ENCODE results near the gene APOL4.
A peak's percentile ranks its signal among the peaks of the same experiment; 100 is the strongest.
"Not testable (repeated sequence)": the region's sequence is repeated elsewhere in the genome, so short reads cannot be mapped to it uniquely, and the experiment has no call there.

Gene APOL4

GRCh38 chr22:36231051-36231450 is 29.4 kb upstream of the APOL4 start:
- DNase-seq (ENCODE audit: low read depth, low spot score), result not testable (repeated sequence)

- DNase-seq (ENCODE audit: low read depth, low spot score), result not testable (repeated sequence)
Observed at GRCh38 chr22:36229649-36230048, 28.0 kb upstream of the APOL4 start.

DNA sequence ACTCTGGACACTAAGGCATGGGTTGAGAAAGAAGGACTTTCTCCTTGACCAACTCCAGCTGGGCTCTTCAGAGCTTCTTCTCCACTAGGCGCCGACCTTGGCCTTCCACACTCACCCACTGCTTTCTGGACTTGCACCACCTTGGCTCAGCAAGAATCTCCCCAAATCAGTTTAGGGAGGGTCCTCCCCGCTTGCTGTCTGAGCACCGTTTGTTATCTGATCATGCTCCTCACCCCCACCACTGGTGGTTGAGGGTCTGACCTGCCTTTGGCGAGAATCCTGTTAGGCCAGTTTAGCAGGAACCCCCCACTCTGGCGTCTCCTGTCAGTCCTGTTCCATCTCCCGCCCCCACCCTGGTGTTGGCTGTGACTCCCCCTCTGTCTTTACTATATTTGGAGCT is 27.3 kb upstream of the APOL4 start:
- no peak for DNase-seq (ENCODE audit: low read depth, low spot score)

- DNase-seq (ENCODE audit: low read depth, low spot score), result not testable (repeated sequence)
Observed at GRCh38 chr22:36228369-36228768, 26.8 kb upstream of the APOL4 start.

DNA sequence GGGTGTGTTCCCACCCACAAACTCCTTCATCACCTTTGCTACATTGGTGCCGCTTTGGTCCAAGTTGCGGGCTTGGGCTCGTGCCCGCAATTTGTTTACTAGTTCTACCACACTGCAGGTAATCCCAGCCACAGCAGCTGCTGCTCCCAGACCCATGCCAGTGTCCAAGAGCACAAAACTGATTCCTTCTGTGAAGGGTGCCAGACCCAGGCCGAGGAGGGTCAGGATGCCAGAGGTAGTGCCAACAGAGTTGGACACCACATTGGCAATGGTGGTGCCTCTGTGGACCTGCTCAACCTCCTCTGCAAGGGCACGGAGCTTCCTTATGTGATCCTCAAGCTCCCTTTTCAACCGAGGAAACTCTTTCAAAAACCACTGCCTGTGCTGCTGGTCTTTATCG is 26.2 kb upstream of the APOL4 start:
- no peak for DNase-seq (ENCODE audit: low read depth, low spot score)

GRCh38 chr22:36227396-36227795 is 25.8 kb upstream of the APOL4 start:
- no peak for DNase-seq (ENCODE audit: low read depth, low spot score)

GRCh38 chr22:36226189-36226588 is 24.6 kb upstream of the APOL4 start:
- DNase-seq (ENCODE audit: low read depth, low spot score), result no peak

GRCh38 chr22:36225333-36225922 is 23.8 kb upstream of the APOL4 start:
- DNase-seq (ENCODE audit: low read depth, low spot score), result no peak

DNA sequence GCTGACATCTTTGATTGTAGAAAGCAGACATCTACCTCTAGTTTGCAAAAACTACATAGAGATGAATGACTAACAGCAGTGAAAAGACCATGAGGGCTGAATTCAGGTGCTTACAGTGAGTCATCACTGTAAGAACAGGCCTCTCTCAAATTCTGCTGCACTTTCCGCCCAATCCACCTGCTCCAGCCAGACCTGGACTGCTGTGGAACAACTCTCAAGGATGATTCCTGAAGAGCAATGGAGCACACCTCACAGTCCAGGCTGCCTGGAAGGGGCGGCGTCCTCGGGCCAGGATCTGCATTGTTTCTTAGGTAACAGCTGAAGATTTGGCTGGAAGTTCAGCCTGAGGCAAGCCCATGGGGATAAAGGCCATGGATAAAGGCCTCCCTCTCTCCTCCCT is 22.6 kb upstream of the APOL4 start:
- no peak for DNase-seq (ENCODE audit: low read depth, low spot score)

DNA sequence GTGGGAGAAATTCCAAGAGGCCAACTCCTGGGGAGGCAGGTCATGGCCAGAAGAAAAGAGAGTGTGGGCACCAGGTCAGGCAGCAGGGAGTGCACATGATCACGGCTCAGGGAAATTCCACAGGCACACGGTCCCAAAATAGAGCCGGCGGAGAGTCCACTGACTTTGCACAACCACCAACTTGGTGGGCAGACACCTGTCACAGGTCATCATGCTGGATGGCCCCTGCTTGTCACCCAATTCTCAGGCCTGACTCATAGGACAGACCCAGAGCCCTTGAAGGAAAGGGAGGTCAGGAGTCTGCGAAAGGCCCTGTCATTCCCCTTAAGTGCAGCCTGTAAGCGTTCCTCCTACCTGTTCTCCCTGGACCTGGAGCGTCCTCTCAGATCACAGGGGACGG is 21.9 kb upstream of the APOL4 start:
- no peak for DNase-seq (ENCODE audit: low read depth, low spot score)

DNA sequence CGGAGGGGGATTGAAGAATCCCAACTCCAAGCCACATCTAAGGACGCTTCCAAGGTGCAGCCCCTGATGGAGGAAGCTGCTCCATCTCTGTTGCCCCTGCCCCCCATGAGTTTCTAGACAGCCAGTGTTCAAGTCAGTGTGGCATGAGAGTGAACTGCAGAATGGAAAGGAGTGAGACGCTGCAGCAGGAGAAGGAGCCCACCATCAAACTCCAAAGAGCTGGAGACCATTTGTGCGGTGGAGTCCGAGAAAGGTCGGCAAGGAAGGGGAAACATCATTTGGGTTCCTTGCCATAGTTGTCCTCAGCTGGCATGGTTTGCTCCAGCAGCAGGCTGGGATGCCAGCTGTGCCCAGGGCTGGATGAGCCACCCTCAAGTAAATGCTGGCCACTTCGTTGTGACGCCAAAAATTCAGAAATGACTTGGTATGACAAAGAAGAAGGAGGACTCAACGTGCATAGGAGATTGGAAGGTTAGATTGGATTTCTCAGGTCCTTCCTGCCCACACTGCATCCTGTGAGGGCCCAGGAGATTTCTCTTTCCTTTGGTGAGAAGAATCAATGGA is 21.4 kb upstream of the APOL4 start:
- no peak for DNase-seq (ENCODE audit: low read depth, low spot score)

- DNase-seq (ENCODE audit: low read depth, low spot score), result no peak
Observed at GRCh38 chr22:36221799-36222751, 20.5 kb upstream of the APOL4 start.

GRCh38 chr22:36220451-36220921 is 18.9 kb upstream of the APOL4 start:
- DNase-seq (ENCODE audit: low read depth, low spot score), result no peak

GRCh38 chr22:36218648-36219193 is 17.1 kb upstream of the APOL4 start:
- no peak for DNase-seq (ENCODE audit: low read depth, low spot score)

DNA sequence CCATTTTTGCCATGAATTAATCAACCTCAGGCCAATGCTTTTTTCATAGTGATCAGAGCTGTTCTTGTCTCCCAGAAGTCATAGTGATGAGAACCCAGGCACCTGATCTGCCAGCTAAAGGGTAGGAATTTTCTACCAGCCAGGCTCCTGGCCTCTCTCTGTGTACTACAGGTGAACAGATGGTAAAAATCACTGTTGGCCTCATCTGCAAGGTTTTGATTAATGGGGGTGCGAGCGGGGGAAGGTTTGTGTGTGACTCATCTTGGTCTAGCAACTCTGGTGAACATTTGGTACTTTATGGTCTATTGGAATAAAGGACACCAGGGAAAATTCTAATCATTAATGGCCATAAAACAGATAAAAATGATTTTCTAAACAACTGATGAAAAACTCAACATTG is 14.4 kb upstream of the APOL4 start:
- DNase-seq (ENCODE audit: low read depth, low spot score), result no peak

DNA sequence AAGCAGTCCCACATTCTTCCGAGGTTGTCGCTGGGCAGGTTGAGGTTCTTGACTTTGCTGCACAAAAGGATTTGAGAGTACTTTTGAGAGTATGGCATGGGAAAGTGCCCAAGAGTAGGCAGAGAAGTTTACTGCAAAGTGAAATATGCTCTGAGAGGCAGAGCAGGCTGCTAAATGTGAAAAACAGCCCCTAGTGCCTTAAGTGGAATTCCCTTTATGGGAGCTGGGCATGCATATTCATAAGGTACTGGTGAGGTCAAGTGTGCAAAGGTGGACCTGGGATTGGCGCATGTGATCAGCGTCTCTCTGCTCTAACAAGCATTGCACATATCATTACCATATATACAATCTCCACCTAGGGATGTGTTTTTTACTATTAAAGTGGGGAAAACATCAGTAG is 12.0 kb upstream of the APOL4 start:
- no peak for DNase-seq (ENCODE audit: low read depth, low spot score)

DNA sequence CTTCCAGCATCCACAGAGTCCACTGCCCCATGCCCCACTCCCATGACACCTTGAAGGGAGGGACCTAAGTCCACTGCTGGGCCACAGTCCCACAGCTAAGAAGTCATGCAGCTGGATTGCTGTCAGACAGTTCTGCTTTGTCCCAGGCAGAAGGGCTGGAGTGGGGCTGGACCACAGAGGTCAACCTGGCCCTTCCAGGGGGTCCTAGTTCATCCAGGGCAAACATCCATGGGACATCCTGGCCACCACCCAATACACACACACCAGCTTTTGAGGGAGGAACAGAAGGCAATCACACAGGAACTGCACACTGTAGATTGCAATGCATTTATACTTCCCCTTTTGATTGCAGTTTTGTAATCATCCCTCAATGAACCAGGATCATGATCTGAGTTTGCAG is 11.3 kb upstream of the APOL4 start:
- no peak for DNase-seq (ENCODE audit: low read depth, low spot score)

- DNase-seq (ENCODE audit: low read depth, low spot score), result peak; percentile 80
Observed at GRCh38 chr22:36211237-36211861, 9.7 kb upstream of the APOL4 start.

DNA sequence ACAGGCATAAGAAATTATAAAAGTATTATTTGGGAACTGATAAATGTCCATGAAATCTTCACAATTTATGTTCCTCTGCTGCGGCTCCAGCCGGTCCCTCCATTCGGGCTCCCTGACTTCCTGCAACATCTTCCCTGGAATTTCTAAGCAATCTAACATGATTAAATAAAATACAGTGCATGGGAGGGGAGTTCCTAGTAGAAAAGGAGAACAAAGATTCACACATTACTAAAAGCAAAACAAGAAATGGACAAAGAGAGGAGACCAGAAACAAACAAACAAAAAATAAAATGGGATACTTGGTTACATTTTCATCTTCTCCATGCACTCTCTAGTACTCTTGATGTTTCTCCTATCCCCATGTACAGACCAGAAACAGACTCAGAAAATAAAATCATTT is 8.6 kb upstream of the APOL4 start:
- no peak for DNase-seq (ENCODE audit: low read depth, low spot score)

GRCh38 chr22:36209488-36209908 is 7.9 kb upstream of the APOL4 start:
- DNase-seq (ENCODE audit: low read depth, low spot score), result not testable (repeated sequence)

DNA sequence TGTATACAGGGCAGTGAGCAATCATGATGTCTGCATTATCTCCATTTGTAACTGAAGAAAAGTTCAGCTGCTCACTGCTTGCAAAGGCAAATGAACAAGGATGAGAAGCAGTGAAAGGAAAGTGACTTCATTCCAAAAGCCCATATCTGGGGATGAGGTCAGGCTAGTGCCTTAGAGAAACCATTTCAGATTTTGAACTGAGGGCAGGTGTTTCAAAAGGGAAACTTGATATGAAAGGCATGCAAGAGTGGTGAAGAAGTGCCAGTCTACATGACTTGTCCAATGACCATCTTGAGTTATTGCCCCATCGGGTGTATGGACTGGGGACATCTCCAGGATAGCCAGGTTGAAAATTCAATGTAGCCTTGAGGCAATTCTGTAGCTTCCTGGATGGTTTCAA is 7.3 kb upstream of the APOL4 start:
- no peak for DNase-seq (ENCODE audit: low read depth, low spot score)
